ENCODE results near the gene CACNB2. TPM values are rescaled to one million over a fixed set of nuclear protein-coding genes. Genes with fewer than 3 reads are reported as not detected.

Gene CACNB2
- total RNA-seq, 1 experiment from 2014 or later = not detected

- CTCF ChIA-PET = interaction anchor here (0.7 kb wide), 1 partner anchor 579 kb away, joined by 5 read pairs; no protein-coding TSS in a partner anchor
- no peak overlapping the region for H3K4me3 Mint-ChIP-seq (ENCODE audit: low read depth, unreplicated experiment)
- H3K9me3 Mint-ChIP-seq (ENCODE audit: low read depth, unreplicated experiment) = peaks cover 4% of the 10 kb centered on the region
- BruUV-seq (replicated peaks) = no TSS peak
- no peaks in the 10 kb centered on the region for H3K4me1 Mint-ChIP-seq (ENCODE audit: low read depth, unreplicated experiment)
- H3K36me3 Mint-ChIP-seq (ENCODE audit: insufficient read depth, unreplicated experiment) = no peaks in the 10 kb centered on the region
- H3K27me3 Mint-ChIP-seq (ENCODE audit: unreplicated experiment) = no peaks in the 10 kb centered on the region
- no peak overlapping the region for H3K27ac Mint-ChIP-seq (ENCODE audit: unreplicated experiment)
- DNase-seq = no peak
- TF ChIP-seq CTCF (IDR thresholded peaks at IDR 0.05; ENCODE audit: unreplicated experiment) = no peak
- intact Hi-C loops (cut with micrococcal nuclease; ENCODE audit: unreplicated experiment) = no loop called here
These were observed 343.4 kb downstream of the CACNB2 start for GRCh38 chr10:18483516-18484186.

GRCh38 chr10:18486438-18486837 is 346.2 kb downstream of the CACNB2 start:
- Mint-ChIP-seq H3K27ac (ENCODE audit: unreplicated experiment) (no peak overlapping the region), H3K4me3 (ENCODE audit: low read depth, unreplicated experiment) (no peak overlapping the region), H3K4me1 (ENCODE audit: low read depth, unreplicated experiment) (no peaks in the 10 kb centered on the region), H3K9me3 (ENCODE audit: low read depth, unreplicated experiment) (peaks cover 4% of the 10 kb centered on the region), H3K27me3 (ENCODE audit: unreplicated experiment) (no peaks in the 10 kb centered on the region), H3K36me3 (ENCODE audit: insufficient read depth, unreplicated experiment) (no peaks in the 10 kb centered on the region)
- no peak for TF ChIP-seq CTCF (IDR thresholded peaks at IDR 0.05; ENCODE audit: unreplicated experiment)
- BruUV-seq (replicated peaks) = no TSS peak
- CTCF ChIA-PET = interaction anchor here (0.6 kb wide), 1 partner anchor 516 kb away, joined by 4 read pairs; no protein-coding TSS in a partner anchor
- DNase-seq = no peak
- intact Hi-C loops (cut with micrococcal nuclease; ENCODE audit: unreplicated experiment) = no loop called here

- TF ChIP-seq CTCF (IDR thresholded peaks at IDR 0.05; ENCODE audit: unreplicated experiment) = no peak
These were observed 350.5 kb downstream of the CACNB2 start for GRCh38 chr10:18490755-18491154.

GRCh38 chr10:18497806-18498369 is 357.7 kb downstream of the CACNB2 start:
- no TSS peak for BruUV-seq (replicated peaks)
- H3K4me1 Mint-ChIP-seq (ENCODE audit: low read depth, unreplicated experiment) = no peaks in the 10 kb centered on the region
- no peak overlapping the region for H3K27ac Mint-ChIP-seq (ENCODE audit: unreplicated experiment)
- DNase-seq = no peak
- no peak for TF ChIP-seq CTCF (IDR thresholded peaks at IDR 0.05; ENCODE audit: unreplicated experiment)
- CTCF ChIA-PET = no interaction called here
- no peaks in the 10 kb centered on the region for H3K27me3 Mint-ChIP-seq (ENCODE audit: unreplicated experiment)
- H3K9me3 Mint-ChIP-seq (ENCODE audit: low read depth, unreplicated experiment) = no peaks in the 10 kb centered on the region
- H3K4me3 Mint-ChIP-seq (ENCODE audit: low read depth, unreplicated experiment) = no peak overlapping the region
- H3K36me3 Mint-ChIP-seq (ENCODE audit: insufficient read depth, unreplicated experiment) = no peaks in the 10 kb centered on the region
- intact Hi-C loops (cut with micrococcal nuclease; ENCODE audit: unreplicated experiment) = no loop called here

More at GRCh38 chr10:18490755-18491154, 350.5 kb downstream of the CACNB2 start:
- no peak overlapping the region for H3K4me3 Mint-ChIP-seq (ENCODE audit: low read depth, unreplicated experiment)
- DNase-seq = no peak
- peaks cover 2% of the 10 kb centered on the region for H3K9me3 Mint-ChIP-seq (ENCODE audit: low read depth, unreplicated experiment)
- no peaks in the 10 kb centered on the region for H3K36me3 Mint-ChIP-seq (ENCODE audit: insufficient read depth, unreplicated experiment)
- H3K4me1 Mint-ChIP-seq (ENCODE audit: low read depth, unreplicated experiment) = no peaks in the 10 kb centered on the region
- no TSS peak for BruUV-seq (replicated peaks)
- no peaks in the 10 kb centered on the region for H3K27me3 Mint-ChIP-seq (ENCODE audit: unreplicated experiment)
- H3K27ac Mint-ChIP-seq (ENCODE audit: unreplicated experiment) = no peak overlapping the region
- intact Hi-C loops (cut with micrococcal nuclease; ENCODE audit: unreplicated experiment) = no loop called here
- CTCF ChIA-PET = no interaction called here

Data from Calu3 (cell line).